HepG2 (cell line): ENCODE results near the gene APC2. TPM values are rescaled to one million over a fixed set of nuclear protein-coding genes. Genes with fewer than 3 reads are reported as not detected.

Experiments used
- CREB1 ChIP-seq, 2 experiments: fragments of 450-650 bp in 1 of 2; IDR thresholded peaks; 2 replicates each; pipeline ENCODE4 v1.6.1; 2016 to 2017; ENCODE audit warnings: control low read depth in 1 of 2, mild to moderate bottlenecking in 1 of 2, missing compliant biosample characterization in 1 of 2, missing genetic modification characterization in 1 of 2
- EEA1 ChIP-seq: sonication (generic); formaldehyde crosslinking; IDR thresholded peaks from 2 replicates; pipeline ENCODE4 v1.5.1; 2020; ENCODE audit warnings: mild to moderate bottlenecking, missing genetic modification reagents, borderline replicate concordance
- ESRRA ChIP-seq: sonication (generic); formaldehyde crosslinking; IDR thresholded peaks from 2 replicates; pipeline ENCODE4 v1.5.1; 2020; ENCODE audit warnings: mild to moderate bottlenecking, low read depth, missing genetic modification reagents
- FOSL1 ChIP-seq: sonication (generic); formaldehyde crosslinking; IDR thresholded peaks from 2 replicates; pipeline ENCODE4 v1.9.0; 2021; ENCODE audit warnings: missing genetic modification reagents, borderline replicate concordance
- GATAD2A ChIP-seq: IDR thresholded peaks from 2 replicates; pipeline ENCODE4 v1.6.1; 2016
- HOXA5 ChIP-seq: sonication (generic); formaldehyde crosslinking; IDR thresholded peaks from 2 replicates; pipeline ENCODE4 v1.4.0; 2020; ENCODE audit warnings: missing genetic modification reagents
- KAT7 ChIP-seq: IDR thresholded peaks from 2 replicates; pipeline ENCODE4 v1.6.1; 2018; ENCODE audit warnings: borderline replicate concordance, missing compliant biosample characterization
- KMT2B ChIP-seq: IDR thresholded peaks from 2 replicates; pipeline ENCODE4 v1.6.1; 2016; ENCODE audit warnings: missing genetic modification reagents, missing compliant biosample characterization
- RBFOX2 ChIP-seq: fragments of 200-400 bp; formaldehyde crosslinking; IDR thresholded peaks from 2 replicates; pipeline ENCODE4 v1.6.1; 2017; ENCODE audit warnings: low read depth, mild to moderate bottlenecking, low read length
- SMYD3 ChIP-seq: sonication (generic); formaldehyde crosslinking; IDR thresholded peaks from 2 replicates; pipeline ENCODE4 v1.8.1; 2023; ENCODE audit warnings: mild to moderate bottlenecking, missing genetic modification reagents
- XBP1 ChIP-seq: sonication (generic); formaldehyde crosslinking; IDR thresholded peaks from 2 replicates; pipeline ENCODE4 v1.5.0; 2020; ENCODE audit warnings: missing genetic modification reagents
- ZBTB7A ChIP-seq: sonication (generic); formaldehyde crosslinking; IDR thresholded peaks from 2 replicates; pipeline ENCODE4 v1.8.0; 2022; ENCODE audit warnings: mild to moderate bottlenecking, missing genetic modification reagents
- ZFP1 ChIP-seq: IDR thresholded peaks from 2 replicates; pipeline ENCODE4 v1.6.1; 2016
- ZNF30 ChIP-seq: sonication (generic); formaldehyde crosslinking; IDR thresholded peaks from 2 replicates; pipeline ENCODE4 v1.5.0; 2020; ENCODE audit warnings: mild to moderate bottlenecking, missing genetic modification reagents
- ZNF350 ChIP-seq: sonication (generic); formaldehyde crosslinking; IDR thresholded peaks from 2 replicates; pipeline ENCODE4 v1.4.0; 2020; ENCODE audit warnings: mild to moderate bottlenecking, low read depth, missing genetic modification reagents, borderline replicate concordance
- ZNF543 ChIP-seq: sonication (generic); formaldehyde crosslinking; IDR thresholded peaks from 2 replicates; pipeline ENCODE4 v1.4.0; 2020; ENCODE audit warnings: mild to moderate bottlenecking, missing genetic modification reagents
- ZNF878 ChIP-seq: sonication (generic); formaldehyde crosslinking; IDR thresholded peaks from 2 replicates; pipeline ENCODE4 v1.8.1; 2023; ENCODE audit warnings: mild to moderate bottlenecking, missing genetic modification reagents, moderate library complexity
- polyA plus RNA-seq, 8 experiments: library from polyadenylated mRNA; depleted of rRNA in 3 of 8; stranded (reverse) in 7 of 8; unstranded in 1 of 8; fragments of >200 nt; fragmentation: Illumina TruSeq in 4 of 8; extraction: Trizol in 4 of 8; gene quantifications; 2 replicates each; pipeline versions ENCODE4 v1.2.1 to v1.2.3, GENCODE V29; 2011 to 2016; ENCODE audit warnings: low read depth in 4 of 8, missing spikeins in 1 of 8, mixed read lengths in 1 of 8; ENCODE audit not compliant: insufficient read depth in 1 of 8
- total RNA-seq, 5 experiments: library from RNA; depleted of rRNA; stranded (reverse); fragments of >200 nt; fragmentation: Illumina TruSeq; extraction: Trizol; gene quantifications; 2 replicates each; pipeline ENCODE4 v1.2.3, GENCODE V29; 2016; ENCODE audit warnings: low read depth in 1 of 5
- TF ChIP-seq, protein P1 (sequence below): sonication (generic); formaldehyde crosslinking; IDR thresholded peaks from 2 replicates; pipeline ENCODE4 v1.4.0; 2020; ENCODE audit warnings: mild to moderate bottlenecking, low read depth, missing genetic modification reagents
- TF ChIP-seq, protein P2 (sequence below): sonication (generic); formaldehyde crosslinking; conservative IDR thresholded peaks from 2 replicates; pipeline ENCODE4 v1.4.0; 2020; ENCODE audit warnings: missing genetic modification reagents
- TF ChIP-seq, protein P3 (sequence below): sonication (generic); formaldehyde crosslinking; IDR thresholded peaks from 2 replicates; pipeline ENCODE4 v1.8.0; 2022; ENCODE audit warnings: missing genetic modification reagents, low read depth, mild to moderate bottlenecking, borderline replicate concordance
- TF ChIP-seq, protein P4 (sequence below): IDR thresholded peaks from 2 replicates; pipeline ENCODE4 v1.6.1; 2016; ENCODE audit warnings: low read depth
- TF ChIP-seq, protein P5 (sequence below): sonication (generic); formaldehyde crosslinking; IDR thresholded peaks from 2 replicates; pipeline ENCODE4 v1.4.0; 2020; ENCODE audit warnings: mild to moderate bottlenecking, missing genetic modification reagents

Gene APC2
- total and polyA plus RNA-seq, 2 of the 13 experiments (the other 11 are each of a cell fraction or from before 2014, with no cell fraction given), result 0.08 to 0.22 TPM

DNA sequence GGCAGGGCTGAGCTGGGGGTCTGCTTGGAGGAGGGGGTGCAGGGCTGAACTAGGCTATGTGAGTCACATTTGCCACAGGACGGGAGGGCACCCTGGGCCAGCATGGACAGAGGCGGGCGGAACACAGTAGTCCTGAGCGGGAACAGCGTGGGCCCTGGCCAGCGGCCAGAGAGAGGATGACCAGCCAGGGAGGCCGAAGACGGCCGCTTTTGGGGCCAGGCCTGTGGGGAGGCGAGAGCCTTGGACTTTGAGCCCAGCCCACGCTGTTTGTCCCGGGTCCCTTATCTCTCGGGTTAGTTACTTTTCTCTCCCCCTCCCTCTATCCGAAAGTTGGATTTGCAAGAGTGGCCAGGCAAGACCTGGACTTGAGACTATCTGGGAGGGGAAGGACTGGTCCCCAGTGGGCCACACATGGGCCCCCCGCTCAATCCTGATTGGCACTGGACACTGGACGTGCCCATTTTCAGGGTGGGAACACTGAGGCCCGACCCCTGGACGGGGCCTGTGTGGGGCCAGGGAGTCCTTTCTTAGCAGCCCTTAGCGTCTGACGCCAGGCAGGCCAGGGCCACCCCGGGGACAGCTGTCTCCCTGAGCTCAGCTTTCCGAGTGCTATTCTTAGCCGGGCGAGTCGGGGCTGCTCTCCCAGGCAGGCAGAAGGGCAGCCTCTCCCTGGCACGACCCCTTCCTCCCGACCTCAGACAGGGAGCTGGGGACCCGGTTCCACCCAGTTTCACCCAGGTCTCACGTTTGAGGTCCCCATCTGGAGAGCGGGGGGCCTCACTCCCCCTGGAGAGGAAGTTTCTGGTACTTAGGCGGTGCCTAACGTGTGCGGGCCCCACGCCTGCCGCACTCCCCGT is 49.4 kb upstream of the APC2 start (continued):
- peak; percentile 36; the same call in 1 of the 2 replicates for TF ChIP-seq ESRRA (CRISPR knock-in tag)
- TF ChIP-seq, protein P1, sequence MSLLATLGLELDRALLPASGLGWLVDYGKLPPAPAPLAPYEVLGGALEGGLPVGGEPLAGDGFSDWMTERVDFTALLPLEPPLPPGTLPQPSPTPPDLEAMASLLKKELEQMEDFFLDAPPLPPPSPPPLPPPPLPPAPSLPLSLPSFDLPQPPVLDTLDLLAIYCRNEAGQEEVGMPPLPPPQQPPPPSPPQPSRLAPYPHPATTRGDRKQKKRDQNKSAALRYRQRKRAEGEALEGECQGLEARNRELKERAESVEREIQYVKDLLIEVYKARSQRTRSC, result 0 out of 2 replicates have a peak, but pooled peaks have one; percentile 35
- no peak for TF ChIP-seq CREB1 (IDR thresholded peaks at IDR 0.05)
- no peak for TF ChIP-seq CREB1 (CRISPR knock-in tag; IDR thresholded peaks at IDR 0.05)
- TF ChIP-seq, protein P2, sequence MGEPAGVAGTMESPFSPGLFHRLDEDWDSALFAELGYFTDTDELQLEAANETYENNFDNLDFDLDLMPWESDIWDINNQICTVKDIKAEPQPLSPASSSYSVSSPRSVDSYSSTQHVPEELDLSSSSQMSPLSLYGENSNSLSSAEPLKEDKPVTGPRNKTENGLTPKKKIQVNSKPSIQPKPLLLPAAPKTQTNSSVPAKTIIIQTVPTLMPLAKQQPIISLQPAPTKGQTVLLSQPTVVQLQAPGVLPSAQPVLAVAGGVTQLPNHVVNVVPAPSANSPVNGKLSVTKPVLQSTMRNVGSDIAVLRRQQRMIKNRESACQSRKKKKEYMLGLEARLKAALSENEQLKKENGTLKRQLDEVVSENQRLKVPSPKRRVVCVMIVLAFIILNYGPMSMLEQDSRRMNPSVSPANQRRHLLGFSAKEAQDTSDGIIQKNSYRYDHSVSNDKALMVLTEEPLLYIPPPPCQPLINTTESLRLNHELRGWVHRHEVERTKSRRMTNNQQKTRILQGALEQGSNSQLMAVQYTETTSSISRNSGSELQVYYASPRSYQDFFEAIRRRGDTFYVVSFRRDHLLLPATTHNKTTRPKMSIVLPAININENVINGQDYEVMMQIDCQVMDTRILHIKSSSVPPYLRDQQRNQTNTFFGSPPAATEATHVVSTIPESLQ (CRISPR knock-in tag), result no peak
- peak; percentile 34 for TF ChIP-seq RBFOX2
- no peak for TF ChIP-seq ZNF30
- TF ChIP-seq, protein P3, sequence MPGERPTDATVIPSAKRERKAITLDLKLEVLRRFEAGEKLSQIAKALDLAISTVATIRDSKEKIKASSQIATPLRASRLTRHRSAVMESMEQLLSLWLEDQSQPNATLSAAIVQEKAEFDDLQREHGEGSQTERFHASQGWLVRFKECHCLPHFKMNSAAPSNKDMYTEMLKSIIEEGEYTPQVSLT, result no peak
- TF ChIP-seq, protein P4, sequence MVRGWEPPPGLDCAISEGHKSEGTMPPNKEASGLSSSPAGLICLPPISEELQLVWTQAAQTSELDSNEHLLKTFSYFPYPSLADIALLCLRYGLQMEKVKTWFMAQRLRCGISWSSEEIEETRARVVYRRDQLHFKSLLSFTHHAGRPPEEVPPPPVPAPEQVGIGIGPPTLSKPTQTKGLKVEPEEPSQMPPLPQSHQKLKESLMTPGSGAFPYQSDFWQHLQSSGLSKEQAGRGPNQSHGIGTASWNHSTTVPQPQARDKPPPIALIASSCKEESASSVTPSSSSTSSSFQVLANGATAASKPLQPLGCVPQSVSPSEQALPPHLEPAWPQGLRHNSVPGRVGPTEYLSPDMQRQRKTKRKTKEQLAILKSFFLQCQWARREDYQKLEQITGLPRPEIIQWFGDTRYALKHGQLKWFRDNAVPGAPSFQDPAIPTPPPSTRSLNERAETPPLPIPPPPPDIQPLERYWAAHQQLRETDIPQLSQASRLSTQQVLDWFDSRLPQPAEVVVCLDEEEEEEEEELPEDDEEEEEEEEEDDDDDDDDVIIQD, result no peak
- TF ChIP-seq XBP1 (CRISPR knock-in tag), result no peak
- peak; percentile 11; the same call in 1 of the 2 replicates for TF ChIP-seq EEA1
- peak; percentile 33; the same call in 1 of the 2 replicates for TF ChIP-seq SMYD3 (CRISPR knock-in tag)
- TF ChIP-seq ZNF878, result peak; percentile 71
- peak; percentile 73; the same call in 1 of the 2 replicates for TF ChIP-seq ZNF350
- TF ChIP-seq ZFP1, result no peak
- 0 out of 2 replicates have a peak, but pooled peaks have one; percentile 8 for TF ChIP-seq FOSL1
- TF ChIP-seq KAT7 (CRISPR knock-in tag), result 0 out of 2 replicates have a peak, but pooled peaks have one; percentile 37
- peak; percentile 8; the same call in 1 of the 2 replicates for TF ChIP-seq ZNF543 (CRISPR knock-in tag)
- no peak for TF ChIP-seq KMT2B
- TF ChIP-seq, protein P5, sequence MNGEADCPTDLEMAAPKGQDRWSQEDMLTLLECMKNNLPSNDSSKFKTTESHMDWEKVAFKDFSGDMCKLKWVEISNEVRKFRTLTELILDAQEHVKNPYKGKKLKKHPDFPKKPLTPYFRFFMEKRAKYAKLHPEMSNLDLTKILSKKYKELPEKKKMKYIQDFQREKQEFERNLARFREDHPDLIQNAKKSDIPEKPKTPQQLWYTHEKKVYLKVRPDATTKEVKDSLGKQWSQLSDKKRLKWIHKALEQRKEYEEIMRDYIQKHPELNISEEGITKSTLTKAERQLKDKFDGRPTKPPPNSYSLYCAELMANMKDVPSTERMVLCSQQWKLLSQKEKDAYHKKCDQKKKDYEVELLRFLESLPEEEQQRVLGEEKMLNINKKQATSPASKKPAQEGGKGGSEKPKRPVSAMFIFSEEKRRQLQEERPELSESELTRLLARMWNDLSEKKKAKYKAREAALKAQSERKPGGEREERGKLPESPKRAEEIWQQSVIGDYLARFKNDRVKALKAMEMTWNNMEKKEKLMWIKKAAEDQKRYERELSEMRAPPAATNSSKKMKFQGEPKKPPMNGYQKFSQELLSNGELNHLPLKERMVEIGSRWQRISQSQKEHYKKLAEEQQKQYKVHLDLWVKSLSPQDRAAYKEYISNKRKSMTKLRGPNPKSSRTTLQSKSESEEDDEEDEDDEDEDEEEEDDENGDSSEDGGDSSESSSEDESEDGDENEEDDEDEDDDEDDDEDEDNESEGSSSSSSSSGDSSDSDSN (CRISPR knock-in tag), result peak; percentile 68
- peak; percentile 93 for TF ChIP-seq GATAD2A (CRISPR knock-in tag)
- TF ChIP-seq ZBTB7A (CRISPR knock-in tag), result peak; percentile 83
- no peak; the same call in 1 of the 2 replicates for TF ChIP-seq HOXA5
